HFFc6 (cell line): ENCODE measurements around the gene OR10C1. TPM values are rescaled to one million over a fixed set of nuclear protein-coding genes. Genes with fewer than 3 reads are reported as not detected.

Source experiments
- DNase-seq: peaks from one replicate; pipeline ENCODE4 v3.0.0-alpha.2; 2018
- H3K27ac Mint-ChIP-seq: 2 replicates; pipeline ENCODE4 v1.8.0; 2020; ENCODE audit warnings: mild to moderate bottlenecking, mixed read lengths
- H3K27me3 Mint-ChIP-seq: 2 replicates; pipeline ENCODE4 v1.8.0; 2021; ENCODE audit warnings: mild to moderate bottlenecking, moderate library complexity, mixed read lengths; ENCODE audit not compliant: insufficient read depth
- H3K36me3 Mint-ChIP-seq: 2 replicates; pipeline ENCODE4 v1.8.0; 2021; ENCODE audit warnings: low read depth, mixed read lengths
- H3K4me1 Mint-ChIP-seq: 2 replicates; pipeline ENCODE4 v1.8.0; 2020; ENCODE audit warnings: low read depth, mixed read lengths
- H3K4me3 Mint-ChIP-seq: 2 replicates; pipeline ENCODE4 v1.8.0; 2020; ENCODE audit warnings: mild to moderate bottlenecking, moderate library complexity, mixed read lengths
- H3K9me3 Mint-ChIP-seq: 2 replicates; pipeline ENCODE4 v1.8.0; 2020; ENCODE audit warnings: mild to moderate bottlenecking, mixed read lengths
- CTCF ChIP-seq: fragments of 200-600 bp; sonication (generic); IDR thresholded peaks from 2 replicates; pipeline ENCODE4 v1.5.0; 2021; ENCODE audit warnings: antibody characterized with exemption, mild to moderate bottlenecking
- total RNA-seq, 6 experiments: library from RNA; stranded (reverse); fragmentation: NEBNext Ultra II Directional; extraction: Animal tissue kit (Norgen Biotek cat#: 25700); gene quantifications; 2 replicates in 1 of 6; 3 replicates in 5 of 6; pipeline ENCODE4 v1.2.3, GENCODE V29; 2021

OR10C1 gene
- total RNA-seq, 6 experiments from 2014 or later, result not detected

DNA sequence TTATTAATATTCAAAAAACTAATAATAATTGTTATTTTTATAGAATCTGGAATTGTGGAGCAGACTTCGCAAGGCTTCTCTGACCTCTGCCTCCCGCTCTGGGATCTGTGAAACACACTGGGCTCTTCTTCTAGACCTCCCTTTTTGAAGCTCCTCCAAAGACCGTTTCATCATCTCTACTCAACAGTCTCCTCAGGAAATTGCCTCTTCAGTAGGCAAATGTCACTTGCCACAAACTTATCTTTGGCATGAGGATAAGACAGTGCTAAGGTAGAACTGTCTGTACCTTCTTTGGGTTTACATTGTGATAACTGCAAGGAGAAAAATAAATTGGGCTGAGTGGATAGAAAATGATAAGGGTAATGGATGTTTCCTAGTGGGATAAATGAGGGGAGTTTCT, 50.9 kb downstream of the OR10C1 start:
- H3K4me1 Mint-ChIP-seq, result no peaks in the 10 kb centered on the region
- no peaks in the 10 kb centered on the region; the same call in 1 of the 2 replicates for H3K27me3 Mint-ChIP-seq
- no peak overlapping the region for H3K27ac Mint-ChIP-seq
- H3K4me3 Mint-ChIP-seq, result no peak overlapping the region
- no peaks in the 10 kb centered on the region for H3K36me3 Mint-ChIP-seq
- peaks cover 22% of the 10 kb centered on the region for H3K9me3 Mint-ChIP-seq
- DNase-seq, result no peak
- no peak for TF ChIP-seq CTCF

DNA sequence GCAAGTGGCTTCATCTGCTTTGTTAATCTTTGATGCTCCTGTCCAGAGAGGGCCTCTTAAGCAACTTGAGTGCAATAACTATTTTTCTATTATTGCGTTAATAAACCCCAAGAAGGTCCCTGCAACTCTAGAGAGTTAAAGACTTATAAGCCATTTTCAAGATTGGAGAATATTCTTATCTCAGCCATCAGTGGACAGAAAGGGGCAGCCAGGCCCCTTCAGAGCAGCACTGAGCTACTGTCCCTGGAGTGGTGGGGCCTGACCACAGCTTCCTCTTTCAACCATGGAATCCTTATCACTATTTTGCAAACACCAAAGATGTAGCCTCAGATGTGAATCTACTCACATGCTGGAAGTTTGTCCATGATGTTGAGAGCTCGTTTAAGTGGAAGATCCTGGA, 51.4 kb downstream of the OR10C1 start:
- Mint-ChIP-seq H3K27ac (no peak overlapping the region), H3K27me3 (no peaks in the 10 kb centered on the region; the same call in 1 of the 2 replicates), H3K9me3 (peaks cover 26% of the 10 kb centered on the region), H3K4me1 (no peaks in the 10 kb centered on the region), H3K36me3 (peaks cover 2% of the 10 kb centered on the region; the same call in 1 of the 2 replicates), H3K4me3 (no peak overlapping the region)
- no peak for TF ChIP-seq CTCF
- no peak for DNase-seq

Other genes starting within 250 kb of the OR10C1 start
- gene OR14J1, start 137.6 kb upstream of the OR10C1 start, total RNA-seq, result not detected
- not detected for gene OR5V1, start 70.4 kb upstream of the OR10C1 start, total RNA-seq
- gene OR12D3, start 64.0 kb upstream of the OR10C1 start, total RNA-seq, result not detected
- not detected for gene OR12D2, start 43.7 kb upstream of the OR10C1 start, total RNA-seq
- gene OR12D1, start 24.4 kb upstream of the OR10C1 start, total RNA-seq, result not detected
- not detected for gene OR11A1, start 17.8 kb downstream of the OR10C1 start, total RNA-seq
- not detected for gene OR2H1, start 17.8 kb downstream of the OR10C1 start, total RNA-seq
- not detected for gene MAS1L, start 48.6 kb downstream of the OR10C1 start, total RNA-seq
- not detected for gene UBD, start 120.4 kb downstream of the OR10C1 start, total RNA-seq
- gene OR2H2, start 145.8 kb downstream of the OR10C1 start, total RNA-seq, result not detected
- 10 to 100 TPM; 13.5 to 17.9 (median 17.4) TPM for gene GABBR1, start 193.9 kb downstream of the OR10C1 start, total RNA-seq
- not detected for gene MOG, start 217.8 kb downstream of the OR10C1 start, total RNA-seq
- not detected for gene ZFP57, start 241.8 kb downstream of the OR10C1 start, total RNA-seq